ENCODE measurements around the gene ZEB2. TPM values are rescaled to one million over a fixed set of nuclear protein-coding genes. Genes with fewer than 3 reads are reported as not detected.

Gene ZEB2
- polyA plus RNA-seq, 1 donor from 2014 or later: 2.2 TPM

DNA sequence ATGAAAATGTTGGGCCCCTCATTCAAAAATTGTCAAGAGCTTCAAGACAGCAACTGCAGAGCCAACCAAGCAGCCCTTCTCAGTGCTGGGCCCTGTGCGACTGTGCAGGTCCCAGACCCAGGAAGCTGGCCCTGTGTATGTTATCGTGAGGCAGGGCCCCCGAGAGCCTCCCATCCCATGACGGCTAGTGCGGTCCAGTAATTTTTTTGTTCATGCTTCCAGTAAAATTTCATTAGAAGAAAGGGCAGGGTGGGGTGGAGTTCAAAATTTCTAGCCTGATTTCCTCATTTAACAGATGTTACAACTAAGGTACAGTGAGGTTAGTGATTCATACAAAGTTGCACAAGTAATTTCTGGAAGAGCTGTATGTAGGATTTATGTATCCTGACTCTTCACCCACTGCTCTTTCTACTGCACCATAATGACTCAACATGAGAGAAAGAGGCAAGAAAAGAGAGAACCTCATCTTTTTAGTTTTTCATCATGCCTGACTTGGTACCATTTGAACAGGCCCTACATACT is 105.5 kb downstream of the ZEB2 start:
- H2AFZ ChIP-seq (ENCODE audit: low read depth, low read length): no peak overlapping the region
- H3K9ac ChIP-seq (ENCODE audit: low read length): no peak overlapping the region
- H3K79me2 ChIP-seq (replicated peaks; ENCODE audit: insufficient read depth, low read length): no peaks in the 10 kb centered on the region
- H3K9me2 ChIP-seq (ENCODE audit: insufficient read depth, low read length): no peaks in the 10 kb centered on the region
- no peaks in the 10 kb centered on the region for H3K9me3 ChIP-seq (ENCODE audit: low read length)
- no peak overlapping the region for H3K27ac ChIP-seq (ENCODE audit: low read length)
- no peak overlapping the region for H3K4me2 ChIP-seq (ENCODE audit: low read length)
- TF ChIP-seq CTCF (IDR thresholded peaks at IDR 0.05; ENCODE audit: poor library complexity, severe bottlenecking): no peak
- no peaks in the 10 kb centered on the region for H3F3A ChIP-seq (ENCODE audit: insufficient read depth, low read length, poor library complexity, severe bottlenecking)
- no peaks in the 10 kb centered on the region for H3K27me3 ChIP-seq (ENCODE audit: insufficient read depth, low read depth, low read length)
- no peak overlapping the region for H3K4me3 ChIP-seq (ENCODE audit: low read length)
- no peaks in the 10 kb centered on the region for H3K36me3 ChIP-seq (ENCODE audit: insufficient read depth, low read length)
- H4K20me1 ChIP-seq (ENCODE audit: insufficient read depth): no peaks in the 10 kb centered on the region

DNA sequence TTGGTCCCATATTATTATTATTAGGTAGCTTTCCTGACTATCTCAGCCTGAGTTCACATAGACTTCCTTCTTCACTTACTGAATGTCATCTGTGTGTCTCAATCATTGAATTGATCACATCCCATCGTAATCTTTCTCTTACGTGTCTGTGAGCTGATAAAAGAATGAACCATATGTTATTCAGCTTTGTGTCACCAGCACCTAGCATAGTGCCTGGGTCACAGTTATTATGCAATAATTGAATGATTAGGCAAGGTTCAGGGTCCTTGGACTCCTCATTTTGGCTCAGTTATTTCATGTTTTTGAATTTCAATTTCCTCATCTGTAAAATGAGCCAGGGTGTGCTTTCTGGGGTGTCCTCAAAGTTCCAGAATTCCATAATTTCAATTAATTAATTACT is 107.2 kb downstream of the ZEB2 start:
- no peak overlapping the region for H3K27ac ChIP-seq (ENCODE audit: low read length)
- no peaks in the 10 kb centered on the region for H3K36me3 ChIP-seq (ENCODE audit: insufficient read depth, low read length)
- H3F3A ChIP-seq (ENCODE audit: insufficient read depth, low read length, poor library complexity, severe bottlenecking): no peaks in the 10 kb centered on the region
- H3K4me3 ChIP-seq (ENCODE audit: low read length): no peak overlapping the region
- H3K4me2 ChIP-seq (ENCODE audit: low read length): no peak overlapping the region
- no peaks in the 10 kb centered on the region for H3K79me2 ChIP-seq (replicated peaks; ENCODE audit: insufficient read depth, low read length)
- H3K27me3 ChIP-seq (ENCODE audit: insufficient read depth, low read depth, low read length): no peaks in the 10 kb centered on the region
- no peak overlapping the region for H3K9ac ChIP-seq (ENCODE audit: low read length)
- no peaks in the 10 kb centered on the region for H3K9me3 ChIP-seq (ENCODE audit: low read length)
- no peak overlapping the region for H2AFZ ChIP-seq (ENCODE audit: low read depth, low read length)
- no peaks in the 10 kb centered on the region for H3K9me2 ChIP-seq (ENCODE audit: insufficient read depth, low read length)
- no peak for TF ChIP-seq SMC3 (conservative IDR thresholded peaks at IDR 0.05; ENCODE audit: poor library complexity)
- TF ChIP-seq, protein P1, sequence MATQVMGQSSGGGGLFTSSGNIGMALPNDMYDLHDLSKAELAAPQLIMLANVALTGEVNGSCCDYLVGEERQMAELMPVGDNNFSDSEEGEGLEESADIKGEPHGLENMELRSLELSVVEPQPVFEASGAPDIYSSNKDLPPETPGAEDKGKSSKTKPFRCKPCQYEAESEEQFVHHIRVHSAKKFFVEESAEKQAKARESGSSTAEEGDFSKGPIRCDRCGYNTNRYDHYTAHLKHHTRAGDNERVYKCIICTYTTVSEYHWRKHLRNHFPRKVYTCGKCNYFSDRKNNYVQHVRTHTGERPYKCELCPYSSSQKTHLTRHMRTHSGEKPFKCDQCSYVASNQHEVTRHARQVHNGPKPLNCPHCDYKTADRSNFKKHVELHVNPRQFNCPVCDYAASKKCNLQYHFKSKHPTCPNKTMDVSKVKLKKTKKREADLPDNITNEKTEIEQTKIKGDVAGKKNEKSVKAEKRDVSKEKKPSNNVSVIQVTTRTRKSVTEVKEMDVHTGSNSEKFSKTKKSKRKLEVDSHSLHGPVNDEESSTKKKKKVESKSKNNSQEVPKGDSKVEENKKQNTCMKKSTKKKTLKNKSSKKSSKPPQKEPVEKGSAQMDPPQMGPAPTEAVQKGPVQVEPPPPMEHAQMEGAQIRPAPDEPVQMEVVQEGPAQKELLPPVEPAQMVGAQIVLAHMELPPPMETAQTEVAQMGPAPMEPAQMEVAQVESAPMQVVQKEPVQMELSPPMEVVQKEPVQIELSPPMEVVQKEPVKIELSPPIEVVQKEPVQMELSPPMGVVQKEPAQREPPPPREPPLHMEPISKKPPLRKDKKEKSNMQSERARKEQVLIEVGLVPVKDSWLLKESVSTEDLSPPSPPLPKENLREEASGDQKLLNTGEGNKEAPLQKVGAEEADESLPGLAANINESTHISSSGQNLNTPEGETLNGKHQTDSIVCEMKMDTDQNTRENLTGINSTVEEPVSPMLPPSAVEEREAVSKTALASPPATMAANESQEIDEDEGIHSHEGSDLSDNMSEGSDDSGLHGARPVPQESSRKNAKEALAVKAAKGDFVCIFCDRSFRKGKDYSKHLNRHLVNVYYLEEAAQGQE (IDR thresholded peaks at IDR 0.05; ENCODE audit: borderline replicate concordance): no peak
- no peak for TF ChIP-seq CTCF (IDR thresholded peaks at IDR 0.05; ENCODE audit: poor library complexity, severe bottlenecking)
- H4K20me1 ChIP-seq (ENCODE audit: insufficient read depth): no peaks in the 10 kb centered on the region

DNA sequence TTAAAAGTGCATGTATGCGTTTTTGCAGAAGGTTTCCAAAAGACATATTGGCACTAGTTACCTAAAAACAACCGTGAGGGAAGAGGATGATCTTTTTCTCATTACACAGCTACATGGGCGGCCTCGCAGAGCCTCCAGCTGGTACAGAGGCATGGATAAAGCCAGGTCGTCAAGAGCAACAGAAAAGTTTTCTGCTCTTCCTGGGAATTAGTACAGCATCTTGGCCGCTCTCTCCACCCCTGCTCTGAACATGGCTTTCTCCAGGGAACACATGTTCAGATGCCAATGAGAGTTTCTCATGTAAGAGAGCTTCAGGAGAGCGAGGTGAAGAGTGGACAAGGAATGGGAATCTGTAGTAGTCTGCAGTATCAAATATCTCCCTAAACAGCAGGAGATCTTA is 108.4 kb downstream of the ZEB2 start:
- no peak overlapping the region for H3K4me3 ChIP-seq (ENCODE audit: low read length)
- H4K20me1 ChIP-seq (ENCODE audit: insufficient read depth): no peaks in the 10 kb centered on the region
- H3K27ac ChIP-seq (ENCODE audit: low read length): no peak overlapping the region
- H2AFZ ChIP-seq (ENCODE audit: low read depth, low read length): no peak overlapping the region
- no peak overlapping the region for H3K4me2 ChIP-seq (ENCODE audit: low read length)
- H3K9me2 ChIP-seq (ENCODE audit: insufficient read depth, low read length): no peaks in the 10 kb centered on the region
- no peaks in the 10 kb centered on the region for H3K9me3 ChIP-seq (ENCODE audit: low read length)
- peaks cover 3% of the 10 kb centered on the region for H3F3A ChIP-seq (ENCODE audit: insufficient read depth, low read length, poor library complexity, severe bottlenecking)
- H3K79me2 ChIP-seq (replicated peaks; ENCODE audit: insufficient read depth, low read length): no peaks in the 10 kb centered on the region
- H3K9ac ChIP-seq (ENCODE audit: low read length): no peak overlapping the region
- TF ChIP-seq SMC3 (conservative IDR thresholded peaks at IDR 0.05; ENCODE audit: poor library complexity) (no peak), EP300 (conservative IDR thresholded peaks at IDR 0.05; ENCODE audit: poor library complexity, severe bottlenecking) (no peak)
- no peaks in the 10 kb centered on the region for H3K27me3 ChIP-seq (ENCODE audit: insufficient read depth, low read depth, low read length)
- no peaks in the 10 kb centered on the region for H3K36me3 ChIP-seq (ENCODE audit: insufficient read depth, low read length)
